K562 (cell line): ENCODE measurements around the gene SLC7A11. TPM values are rescaled to one million over a fixed set of nuclear protein-coding genes. Genes with fewer than 3 reads are reported as not detected.
A peak's percentile ranks its signal among the peaks of the same experiment; 100 is the strongest.

ENCODE experiments used
- ASH1L ChIP-seq: fragments of 450-650 bp; IDR thresholded peaks from 2 replicates; pipeline ENCODE4 v1.6.1; 2018; ENCODE audit warnings: borderline replicate concordance, mild to moderate bottlenecking, low read depth; ENCODE audit not compliant: partially characterized antibody
- ATF1 ChIP-seq, 2 experiments: fragments of 450-650 bp in 1 of 2; IDR thresholded peaks; 2 replicates each; pipeline ENCODE4 v1.6.1; 2016; ENCODE audit warnings: missing compliant biosample characterization in 1 of 2, missing genetic modification characterization in 1 of 2
- MIER1 ChIP-seq: fragments of 450-650 bp; IDR thresholded peaks from 2 replicates; pipeline ENCODE4 v1.6.1; 2016; ENCODE audit warnings: antibody characterized with exemption, mild to moderate bottlenecking, low read depth
- NCOA2 ChIP-seq, 2 experiments: fragments of 450-650 bp; IDR thresholded peaks; 2 replicates each; pipeline ENCODE4 v1.6.1; 2018; ENCODE audit warnings: mild to moderate bottlenecking in 2 of 2, moderate library complexity in 1 of 2; ENCODE audit not compliant: partially characterized antibody in 2 of 2
- POLR2G ChIP-seq: fragments of 200-400 bp; formaldehyde crosslinking; IDR thresholded peaks from 2 replicates; pipeline ENCODE4 v1.6.1; 2017; ENCODE audit warnings: low read depth, mild to moderate bottlenecking, antibody characterized with exemption, low read length, moderate library complexity
- RBM17 ChIP-seq: fragments of 200-400 bp; formaldehyde crosslinking; IDR thresholded peaks from 2 replicates; pipeline ENCODE4 v1.6.1; 2017; ENCODE audit warnings: low read depth, mild to moderate bottlenecking, low read length, borderline replicate concordance
- RERE ChIP-seq: sonication (generic); formaldehyde crosslinking; IDR thresholded peaks from 2 replicates; pipeline ENCODE4 v1.8.0; 2023; ENCODE audit warnings: missing genetic modification reagents, mild to moderate bottlenecking, borderline replicate concordance
- ZBTB12 ChIP-seq: fragments of 250-450 bp; sonication (Bioruptor Pico); IDR thresholded peaks from 2 replicates; pipeline ENCODE4 v1.4.0; 2020
- ZNF347 ChIP-seq: fragments of 450-650 bp; formaldehyde crosslinking; IDR thresholded peaks from 2 replicates; pipeline ENCODE4 v1.4.0; 2020; ENCODE audit warnings: low read depth, mild to moderate bottlenecking, moderate library complexity
- ZNF584 ChIP-seq: fragments of 200-800 bp; sonication (Bioruptor generic); IDR thresholded peaks from 2 replicates; pipeline ENCODE4 v1.6.1; 2016; ENCODE audit warnings: low read depth, mild to moderate bottlenecking, missing genetic modification characterization, missing compliant biosample characterization
- polyA plus RNA-seq, 8 experiments: library from polyadenylated mRNA; depleted of rRNA in 4 of 8; stranded (reverse) in 5 of 8; unstranded in 3 of 8; fragments of >200 nt; fragmentation: Nextera tagmentation in 2 of 8; fragmentation: Illumina TruSeq in 1 of 8; extraction: Ambion mirVana in 2 of 8; extraction: Trizol in 1 of 8; gene quantifications; 2 replicates each; pipeline versions ENCODE4 v1.2.1 to v1.2.3, GENCODE V29; 2011 to 2014; ENCODE audit warnings: inconsistent platforms in 1 of 8, missing spikeins in 1 of 8
- total RNA-seq, 7 experiments: library from RNA; depleted of rRNA in 6 of 7; stranded (reverse); fragments of >200 nt in 6 of 7; fragmentation: Illumina TruSeq in 2 of 7; extraction: Trizol in 2 of 7; gene quantifications; 2 replicates each; pipeline versions ENCODE4 v1.2.1 to v1.2.3, GENCODE V29; 2011 to 2021; ENCODE audit warnings: low replicate concordance in 1 of 7
- TF ChIP-seq, protein P1 (sequence below): sonication (generic); formaldehyde crosslinking; IDR thresholded peaks from 2 replicates; pipeline ENCODE4 v1.8.0; 2022; ENCODE audit warnings: mild to moderate bottlenecking, missing genetic modification reagents
- TF ChIP-seq, protein P2 (sequence below): fragments of 250-450 bp; sonication (Bioruptor Pico); IDR thresholded peaks from 2 replicates; pipeline ENCODE4 v1.8.0; 2021; ENCODE audit warnings: moderate library complexity, mild to moderate bottlenecking, inconsistent platforms

The SLC7A11 gene
- total and polyA plus RNA-seq, 9 of the 15 experiments (the other 6 are each of a cell fraction or from before 2014, with no cell fraction given) = 4.5 to 26.1 (median 13.5) TPM

DNA sequence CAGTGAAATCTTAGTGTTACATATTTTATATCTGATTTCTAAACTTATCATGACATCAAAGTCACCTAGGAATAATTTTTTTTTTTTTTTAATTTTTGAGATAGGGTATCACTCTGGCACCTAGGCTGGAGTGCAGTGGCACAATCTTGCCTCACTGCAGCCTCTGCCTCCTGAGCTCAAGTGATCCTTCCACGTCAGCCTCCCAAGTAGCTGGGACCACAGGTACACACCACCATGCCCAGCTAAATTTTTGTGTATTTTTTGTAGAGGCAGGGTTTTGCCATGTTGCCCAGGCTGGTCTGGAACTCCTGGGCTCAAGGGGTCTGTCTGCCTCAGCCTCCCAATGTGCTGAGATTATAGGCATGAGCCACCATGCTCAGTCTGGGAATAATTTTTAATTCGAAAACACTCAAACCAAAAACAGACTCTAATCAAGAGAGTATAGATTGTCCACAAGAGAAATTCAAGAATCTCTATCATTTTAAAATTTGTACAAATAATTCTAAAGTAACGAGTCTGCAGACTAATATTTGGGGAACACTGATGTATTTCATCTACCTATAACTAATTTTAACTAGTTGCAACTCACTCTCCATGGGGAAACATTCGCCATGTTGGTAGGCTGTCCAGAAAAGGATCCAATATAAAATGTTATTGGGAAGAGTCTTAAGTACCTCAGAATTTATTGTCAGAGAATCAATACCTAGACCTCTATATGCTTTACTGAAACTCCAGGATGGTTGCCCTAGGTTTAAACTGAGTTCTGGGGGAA, 3.4 kb downstream of the SLC7A11 start (continued):
- TF ChIP-seq POLR2G (no peak; the same call in 1 of the 2 replicates), RBM17 (no peak), ATF1 (CRISPR knock-in tag; IDR thresholded peaks at IDR 0.05) (no peak), ATF1 (tag; IDR thresholded peaks at IDR 0.05) (no peak), ASH1L (no peak), ZNF584 (CRISPR knock-in tag) (no peak), ZBTB12 (CRISPR knock-in tag) (no peak), RERE (CRISPR knock-in tag) (no peak), NCOA2 (IDR thresholded peaks at IDR 0.05; ENCODE audit: partially characterized antibody in 2 of 2) (no peak), ZNF347 (CRISPR knock-in tag) (no peak), MIER1 (no peak)
- TF ChIP-seq, protein P1, sequence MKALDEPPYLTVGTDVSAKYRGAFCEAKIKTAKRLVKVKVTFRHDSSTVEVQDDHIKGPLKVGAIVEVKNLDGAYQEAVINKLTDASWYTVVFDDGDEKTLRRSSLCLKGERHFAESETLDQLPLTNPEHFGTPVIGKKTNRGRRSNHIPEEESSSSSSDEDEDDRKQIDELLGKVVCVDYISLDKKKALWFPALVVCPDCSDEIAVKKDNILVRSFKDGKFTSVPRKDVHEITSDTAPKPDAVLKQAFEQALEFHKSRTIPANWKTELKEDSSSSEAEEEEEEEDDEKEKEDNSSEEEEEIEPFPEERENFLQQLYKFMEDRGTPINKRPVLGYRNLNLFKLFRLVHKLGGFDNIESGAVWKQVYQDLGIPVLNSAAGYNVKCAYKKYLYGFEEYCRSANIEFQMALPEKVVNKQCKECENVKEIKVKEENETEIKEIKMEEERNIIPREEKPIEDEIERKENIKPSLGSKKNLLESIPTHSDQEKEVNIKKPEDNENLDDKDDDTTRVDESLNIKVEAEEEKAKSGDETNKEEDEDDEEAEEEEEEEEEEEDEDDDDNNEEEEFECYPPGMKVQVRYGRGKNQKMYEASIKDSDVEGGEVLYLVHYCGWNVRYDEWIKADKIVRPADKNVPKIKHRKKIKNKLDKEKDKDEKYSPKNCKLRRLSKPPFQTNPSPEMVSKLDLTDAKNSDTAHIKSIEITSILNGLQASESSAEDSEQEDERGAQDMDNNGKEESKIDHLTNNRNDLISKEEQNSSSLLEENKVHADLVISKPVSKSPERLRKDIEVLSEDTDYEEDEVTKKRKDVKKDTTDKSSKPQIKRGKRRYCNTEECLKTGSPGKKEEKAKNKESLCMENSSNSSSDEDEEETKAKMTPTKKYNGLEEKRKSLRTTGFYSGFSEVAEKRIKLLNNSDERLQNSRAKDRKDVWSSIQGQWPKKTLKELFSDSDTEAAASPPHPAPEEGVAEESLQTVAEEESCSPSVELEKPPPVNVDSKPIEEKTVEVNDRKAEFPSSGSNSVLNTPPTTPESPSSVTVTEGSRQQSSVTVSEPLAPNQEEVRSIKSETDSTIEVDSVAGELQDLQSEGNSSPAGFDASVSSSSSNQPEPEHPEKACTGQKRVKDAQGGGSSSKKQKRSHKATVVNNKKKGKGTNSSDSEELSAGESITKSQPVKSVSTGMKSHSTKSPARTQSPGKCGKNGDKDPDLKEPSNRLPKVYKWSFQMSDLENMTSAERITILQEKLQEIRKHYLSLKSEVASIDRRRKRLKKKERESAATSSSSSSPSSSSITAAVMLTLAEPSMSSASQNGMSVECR (CRISPR knock-in tag) = 0 out of 2 replicates have a peak, but pooled peaks have one; percentile 22
- TF ChIP-seq, protein P2, sequence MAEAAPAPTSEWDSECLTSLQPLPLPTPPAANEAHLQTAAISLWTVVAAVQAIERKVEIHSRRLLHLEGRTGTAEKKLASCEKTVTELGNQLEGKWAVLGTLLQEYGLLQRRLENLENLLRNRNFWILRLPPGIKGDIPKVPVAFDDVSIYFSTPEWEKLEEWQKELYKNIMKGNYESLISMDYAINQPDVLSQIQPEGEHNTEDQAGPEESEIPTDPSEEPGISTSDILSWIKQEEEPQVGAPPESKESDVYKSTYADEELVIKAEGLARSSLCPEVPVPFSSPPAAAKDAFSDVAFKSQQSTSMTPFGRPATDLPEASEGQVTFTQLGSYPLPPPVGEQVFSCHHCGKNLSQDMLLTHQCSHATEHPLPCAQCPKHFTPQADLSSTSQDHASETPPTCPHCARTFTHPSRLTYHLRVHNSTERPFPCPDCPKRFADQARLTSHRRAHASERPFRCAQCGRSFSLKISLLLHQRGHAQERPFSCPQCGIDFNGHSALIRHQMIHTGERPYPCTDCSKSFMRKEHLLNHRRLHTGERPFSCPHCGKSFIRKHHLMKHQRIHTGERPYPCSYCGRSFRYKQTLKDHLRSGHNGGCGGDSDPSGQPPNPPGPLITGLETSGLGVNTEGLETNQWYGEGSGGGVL = no peak
- TF ChIP-seq, all 486 proteins: peak for 6
